T-cell (primary cell): ENCODE measurements around the gene RRBP1. TPM values are rescaled to one million over a fixed set of nuclear protein-coding genes. Genes with fewer than 3 reads are reported as not detected.

Experiments used
- ATAC-seq, 4 experiments: fragments of 200-7000 bp in 3 of 4; fragments of 150-1000 bp in 1 of 4; cut with Tn5 transposase; replicated peaks in 1 of 4; 1 replicate in 3 of 4; 2 replicates in 1 of 4; pipeline ENCODE4 v1.10.0; 2021; ENCODE audit warnings: moderate library complexity in 3 of 4, mild to moderate bottlenecking in 2 of 4, moderate number of reproducible peaks in 1 of 4
- CTCF ChIA-PET, 2 donors: fragments of 300-600 bp; sonication (Branson Sonifier 250); formaldehyde crosslinking; loops; one replicate each; lab custom pipeline; 2022; ENCODE audit warnings: antibody characterized with exemption in 2 of 2; lab: Charles Lee
- POLR2A ChIA-PET, 2 donors: fragments of 300-600 bp; sonication (Branson Sonifier 250); formaldehyde crosslinking; loops; one replicate each; lab custom pipeline; 2022; ENCODE audit warnings: antibody characterized with exemption in 2 of 2; lab: Charles Lee
- DNase-seq, 35 experiments: peaks; one replicate each; pipeline versions ENCODE4 v3.0.0 to v3.0.0-alpha.2; 2013 to 2023
- H3K27ac ChIP-seq: one replicate; pipeline ENCODE4 v1.5.1; 2013; ENCODE audit warnings: low read length
- H3K27me3 ChIP-seq, 2 experiments: replicated peaks in 1 of 2; 1 replicate in 1 of 2; 2 replicates in 1 of 2; pipeline versions ENCODE4 v1.6.1 to v1.7.0; 2013; ENCODE audit warnings: low read length in 1 of 2, mixed read lengths in 1 of 2; ENCODE audit not compliant: control insufficient read depth in 2 of 2, insufficient read depth in 2 of 2; ENCODE audit errors: extremely low read depth in 1 of 2
- H3K36me3 ChIP-seq, 2 donors: 1 replicate in 1 of 2; 2 replicates in 1 of 2; pipeline versions ENCODE4 v1.6.1 to v1.7.0; 2013; ENCODE audit warnings: low read length in 1 of 2; ENCODE audit not compliant: control insufficient read depth in 2 of 2, insufficient read depth in 1 of 2; ENCODE audit errors: extremely low read depth in 1 of 2
- H3K4me1 ChIP-seq, 2 experiments: 1 replicate in 1 of 2; 2 replicates in 1 of 2; pipeline versions ENCODE4 v1.6.1 to v1.7.0; 2013; ENCODE audit warnings: low read length in 2 of 2, mixed read lengths in 1 of 2; ENCODE audit not compliant: insufficient read depth in 2 of 2, control insufficient read depth in 1 of 2; ENCODE audit errors: extremely low read depth in 1 of 2
- H3K4me3 ChIP-seq, 2 donors: 1 replicate in 1 of 2; 2 replicates in 1 of 2; pipeline versions ENCODE4 v1.5.1 to v1.7.0; 2013; ENCODE audit warnings: mild to moderate bottlenecking in 2 of 2, low read length in 1 of 2, moderate library complexity in 1 of 2; ENCODE audit not compliant: control insufficient read depth in 1 of 2; ENCODE audit errors: extremely low read depth in 1 of 2
- H3K9me3 ChIP-seq: 2 replicates; pipeline ENCODE4 v1.7.0; 2013
- H3K27ac Mint-ChIP-seq, 2 donors: one replicate each; pipeline ENCODE4 v1.8.0; 2020 to 2021; ENCODE audit warnings: mild to moderate bottlenecking in 2 of 2, mixed read lengths in 2 of 2
- H3K27me3 Mint-ChIP-seq, 2 donors: one replicate each; pipeline ENCODE4 v1.8.0; 2021 to 2022; ENCODE audit warnings: mixed read lengths in 2 of 2
- H3K36me3 Mint-ChIP-seq: one replicate; pipeline ENCODE4 v1.8.0; 2021; ENCODE audit warnings: mixed read lengths
- H3K4me1 Mint-ChIP-seq, 3 donors: one replicate each; pipeline ENCODE4 v1.8.0; 2020 to 2022; ENCODE audit warnings: mixed read lengths in 3 of 3, mild to moderate bottlenecking in 1 of 3
- H3K4me3 Mint-ChIP-seq, 3 donors: one replicate each; pipeline ENCODE4 v1.8.0; 2020 to 2022; ENCODE audit warnings: mild to moderate bottlenecking in 3 of 3, mixed read lengths in 3 of 3, moderate library complexity in 3 of 3
- H3K9me3 Mint-ChIP-seq, 3 donors: one replicate each; pipeline ENCODE4 v1.8.0; 2020 to 2022; ENCODE audit warnings: mixed read lengths in 3 of 3
- WGBS: methylation state at CpG from one replicate; pipeline ENCODE4 v1.1.5; 2013; ENCODE audit warnings: missing lambda C conversion rate; ENCODE audit not compliant: insufficient coverage; 5-methylcytosine and 5-hydroxymethylcytosine counted together
- total RNA-seq, 35 experiments: library from RNA in 6 of 35; stranded (reverse) in 6 of 35; fragments of 120-200 nt in 1 of 35; gene quantifications; one replicate each; pipeline versions ENCODE4 v1.2.1 to v1.2.4 and lab custom pipeline; 2013 to 2026

The RRBP1 gene
- total RNA-seq, 5 donors from 2014 or later (not counting 1 experiment from before 2014, with no cell fraction given), result 26.3 to 32.4 (median 30.1) TPM

- H3K27me3 ChIP-seq, result no peaks in the 10 kb centered on the region
- CTCF ChIA-PET, result no interaction called here
- no peaks in the 10 kb centered on the region for H3K9me3 ChIP-seq
- H3K36me3 ChIP-seq, result peaks cover 0 to 5% of the 10 kb centered on the region in 2 donors
- no peak for DNase-seq
- Mint-ChIP-seq H3K36me3 (peaks cover 13% of the 10 kb centered on the region), H3K4me1 (peaks cover 32 to 62% (median 35%) of the 10 kb centered on the region in 3 donors), H3K4me3 (no peak overlapping the region), H3K27ac (no peak overlapping the region), H3K27me3 (no peaks in the 10 kb centered on the region), H3K9me3 (no peaks in the 10 kb centered on the region)
- WGBS, result 95% methylated on average over 4 of the region's 5 CpGs
- POLR2A ChIA-PET, result no interaction called here
- H3K4me1 ChIP-seq, result peaks cover 4 to 20% of the 10 kb centered on the region in 2 experiments
- H3K27ac ChIP-seq, result no peak overlapping the region
- ATAC-seq, result no peak
- no peak overlapping the region for H3K4me3 ChIP-seq
Measured at GRCh38 chr20:17663486-17663885, 18.6 kb downstream of the RRBP1 start.

- ATAC-seq, result no peak
- Mint-ChIP-seq H3K4me1 (peaks cover 31 to 61% (median 32%) of the 10 kb centered on the region in 3 donors), H3K4me3 (no peak overlapping the region), H3K27me3 (no peaks in the 10 kb centered on the region), H3K36me3 (peaks cover 18% of the 10 kb centered on the region), H3K27ac (no peak overlapping the region), H3K9me3 (no peaks in the 10 kb centered on the region)
- H3K9me3 ChIP-seq, result no peaks in the 10 kb centered on the region
- H3K4me1 ChIP-seq, result peaks cover 4 to 20% of the 10 kb centered on the region in 2 experiments
- no peak for DNase-seq
- WGBS, result 91% methylated on average over 9 of the region's 13 CpGs
- POLR2A ChIA-PET, result interaction anchor here in 1 of 2 donors (0.7 kb wide), 1 partner anchor 9 kb away, joined by 3 read pairs; no protein-coding TSS in a partner anchor
- H3K27ac ChIP-seq, result no peak overlapping the region
- H3K4me3 ChIP-seq, result no peak overlapping the region
- CTCF ChIA-PET, result no interaction called here
- no peaks in the 10 kb centered on the region for H3K27me3 ChIP-seq
- H3K36me3 ChIP-seq, result peaks cover 0 to 7% of the 10 kb centered on the region in 2 donors
Measured at GRCh38 chr20:17663040-17663399, 19.0 kb downstream of the RRBP1 start.

GRCh38 chr20:17662333-17663039 is 19.6 kb downstream of the RRBP1 start:
- Histone ChIP-seq H3K4me3 (no peak overlapping the region), H3K4me1 (peaks cover 4 to 20% of the 10 kb centered on the region in 2 experiments), H3K27me3 (no peaks in the 10 kb centered on the region), H3K36me3 (peaks cover 0 to 10% of the 10 kb centered on the region in 2 donors), H3K9me3 (no peaks in the 10 kb centered on the region), H3K27ac (no peak overlapping the region)
- H3K36me3 Mint-ChIP-seq, result peaks cover 23% of the 10 kb centered on the region
- H3K27ac Mint-ChIP-seq, result no peak overlapping the region
- H3K27me3 Mint-ChIP-seq, result no peaks in the 10 kb centered on the region
- ChIA-PET POLR2A (interaction anchor here in 1 of 2 donors (0.7 kb wide), 1 partner anchor 10 kb away, joined by 3 read pairs; no protein-coding TSS in a partner anchor), CTCF (no interaction called here)
- no peak for DNase-seq
- 44% methylated on average over 6 of the region's 10 CpGs for WGBS
- H3K4me1 Mint-ChIP-seq, result peaks cover 29 to 60% (median 32%) of the 10 kb centered on the region in 3 donors
- no peak overlapping the region for H3K4me3 Mint-ChIP-seq
- H3K9me3 Mint-ChIP-seq, result no peaks in the 10 kb centered on the region
- ATAC-seq, result no peak

- no peak overlapping the region for H3K27ac Mint-ChIP-seq
- no peaks in the 10 kb centered on the region for H3K9me3 Mint-ChIP-seq
- WGBS, result 87% methylated on average over 4 of the region's 5 CpGs
- H3K36me3 Mint-ChIP-seq, result peaks cover 31% of the 10 kb centered on the region
- H3K4me1 Mint-ChIP-seq, result peaks cover 23 to 51% (median 24%) of the 10 kb centered on the region in 3 donors
- no peak for ATAC-seq
- no peaks in the 10 kb centered on the region for H3K9me3 ChIP-seq
- CTCF ChIA-PET, result interaction anchor here in 1 of 2 donors (0.9 kb wide), 1 partner anchor 49 kb away, joined by 4 read pairs; no protein-coding TSS in a partner anchor
- no peak overlapping the region for H3K4me3 ChIP-seq
- no peak overlapping the region for H3K4me3 Mint-ChIP-seq
- H3K4me1 ChIP-seq, result peaks cover 4 to 20% of the 10 kb centered on the region in 2 experiments
- no peak overlapping the region for H3K27ac ChIP-seq
- POLR2A ChIA-PET, result no interaction called here
- no peaks in the 10 kb centered on the region for H3K27me3 ChIP-seq
- H3K27me3 Mint-ChIP-seq, result no peaks in the 10 kb centered on the region
- DNase-seq, result no peak
- H3K36me3 ChIP-seq, result peaks cover 0 to 10% of the 10 kb centered on the region in 2 donors
Measured at GRCh38 chr20:17661121-17661744, 20.8 kb downstream of the RRBP1 start.

- CTCF ChIA-PET, result interaction anchor here in 1 of 2 donors (0.9 kb wide), 1 partner anchor 49 kb away, joined by 4 read pairs; no protein-coding TSS in a partner anchor
- H3K4me1 ChIP-seq, result peaks cover 0 to 17% of the 10 kb centered on the region in 2 experiments
- H3K27ac Mint-ChIP-seq, result no peak overlapping the region
- 97% methylated on average over 3 of the region's 6 CpGs for WGBS
- POLR2A ChIA-PET, result no interaction called here
- no peak overlapping the region for H3K27ac ChIP-seq
- no peaks in the 10 kb centered on the region for H3K9me3 ChIP-seq
- H3K9me3 Mint-ChIP-seq, result no peaks in the 10 kb centered on the region
- ATAC-seq, result no peak
- H3K4me1 Mint-ChIP-seq, result peaks cover 18 to 46% (median 18%) of the 10 kb centered on the region in 3 donors
- no peak overlapping the region for H3K4me3 ChIP-seq
- H3K27me3 Mint-ChIP-seq, result no peaks in the 10 kb centered on the region
- H3K36me3 ChIP-seq, result peaks cover 0 to 11% of the 10 kb centered on the region in 2 donors
- no peaks in the 10 kb centered on the region for H3K27me3 ChIP-seq
- DNase-seq, result no peak
- H3K4me3 Mint-ChIP-seq, result no peak overlapping the region
- H3K36me3 Mint-ChIP-seq, result peaks cover 31% of the 10 kb centered on the region
Measured at GRCh38 chr20:17660667-17661066, 21.4 kb downstream of the RRBP1 start.

GRCh38 chr20:17659801-17660200 is 22.2 kb downstream of the RRBP1 start:
- ChIA-PET POLR2A (no interaction called here), CTCF (no interaction called here)
- Histone ChIP-seq H3K9me3 (no peaks in the 10 kb centered on the region), H3K27me3 (no peaks in the 10 kb centered on the region), H3K36me3 (peaks cover 0 to 14% of the 10 kb centered on the region in 2 donors), H3K27ac (no peak overlapping the region), H3K4me3 (no peak overlapping the region), H3K4me1 (peaks cover 0 to 11% of the 10 kb centered on the region in 2 experiments)
- H3K36me3 Mint-ChIP-seq, result peaks cover 31% of the 10 kb centered on the region
- DNase-seq (no peak), ATAC-seq (no peak)
- H3K27ac Mint-ChIP-seq, result no peak overlapping the region
- H3K4me1 Mint-ChIP-seq, result peaks cover 9 to 39% (median 12%) of the 10 kb centered on the region in 3 donors
- no peaks in the 10 kb centered on the region for H3K27me3 Mint-ChIP-seq
- no peak overlapping the region for H3K4me3 Mint-ChIP-seq
- no peaks in the 10 kb centered on the region for H3K9me3 Mint-ChIP-seq
- WGBS, result 100% methylated on average over 4 of the region's 5 CpGs
